SU-DHL-6 (cell line): ENCODE data around the gene SPTBN5.

Experiments used
- H2AFZ ChIP-seq: fragments of 200-600 bp; sonication (generic); 2 replicates; pipeline ENCODE4 v1.6.1; 2014; ENCODE audit warnings: low read depth, mild to moderate bottlenecking, moderate library complexity, mixed read lengths, antibody characterized with exemption, low read length; ENCODE audit not compliant: severe bottlenecking
- H3F3A ChIP-seq: fragments of 200-600 bp; shearing (Covaris generic); 2 replicates; pipeline ENCODE4 v1.6.0; 2016; ENCODE audit warnings: antibody characterized with exemption, mild to moderate bottlenecking; ENCODE audit not compliant: insufficient read depth
- H3K27ac ChIP-seq: fragments of 200-600 bp; sonication (generic); 2 replicates; pipeline ENCODE4 v1.5.1; 2016; ENCODE audit warnings: low read depth, mild to moderate bottlenecking, low read length, moderate library complexity, mixed read lengths
- H3K27me3 ChIP-seq: fragments of 200-600 bp; sonication (generic), shearing (Covaris generic); 2 replicates; pipeline ENCODE4 v1.6.0; 2014; ENCODE audit warnings: mild to moderate bottlenecking, low read length
- H3K36me3 ChIP-seq: fragments of 200-600 bp; sonication (generic); 2 replicates; pipeline ENCODE4 v1.6.1; 2014; ENCODE audit warnings: mild to moderate bottlenecking, low read length, mixed read lengths
- H3K4me2 ChIP-seq: fragments of 300-600, 200-600 bp; shearing (Covaris generic), sonication (generic); 2 replicates; pipeline ENCODE4 v1.6.0; 2014; ENCODE audit warnings: low read length, low read depth, mild to moderate bottlenecking; ENCODE audit not compliant: poor library complexity, severe bottlenecking
- H3K4me3 ChIP-seq: fragments of 200-600 bp; sonication (generic); 2 replicates; pipeline ENCODE4 v1.5.1; 2014; ENCODE audit warnings: antibody characterized with exemption, low read length, mild to moderate bottlenecking, mixed read lengths; ENCODE audit not compliant: insufficient read depth, poor library complexity, severe bottlenecking
- H3K79me2 ChIP-seq: fragments of 200-600 bp; sonication (generic); 2 replicates; pipeline ENCODE4 v1.6.1; 2014; ENCODE audit warnings: mild to moderate bottlenecking, low read length, moderate library complexity; ENCODE audit not compliant: insufficient read depth
- H3K9ac ChIP-seq: fragments of 200-600 bp; sonication (generic); 2 replicates; pipeline ENCODE4 v1.7.0; 2014; ENCODE audit warnings: mild to moderate bottlenecking, low read length
- H3K9me2 ChIP-seq: fragments of 200-600 bp; sonication (generic); replicated peaks from 2 replicates; pipeline ENCODE4 v1.6.1; 2014; ENCODE audit warnings: low read length; ENCODE audit not compliant: insufficient read depth
- H3K9me3 ChIP-seq: fragments of 200-600 bp; sonication (generic); 2 replicates; pipeline ENCODE4 v1.6.1; 2014; ENCODE audit warnings: low read length, mixed read lengths; ENCODE audit not compliant: insufficient read depth
- H4K20me1 ChIP-seq: fragments of 200-600 bp; sonication (generic); 2 replicates; pipeline ENCODE4 v1.6.1; 2014; ENCODE audit warnings: low read depth, mild to moderate bottlenecking, antibody characterized with exemption, low read length, moderate library complexity, mixed read lengths
- EZH2phosphoT487 ChIP-seq: fragments of 200-600 bp; sonication (generic), shearing (Covaris generic); conservative IDR thresholded peaks from 2 replicates; pipeline ENCODE4 v1.6.1; 2018; ENCODE audit warnings: mild to moderate bottlenecking, antibody characterized with exemption, low read length, moderate library complexity, mixed read lengths
- TF ChIP-seq, protein P1 (sequence below): fragments of 200-600 bp; sonication (generic); IDR thresholded peaks from one replicate; pipeline ENCODE4 v1.5.1; 2017; ENCODE audit warnings: antibody characterized with exemption, mild to moderate bottlenecking, low read length, moderate library complexity; ENCODE audit not compliant: insufficient read depth, poor library complexity, severe bottlenecking

Gene SPTBN5

DNA sequence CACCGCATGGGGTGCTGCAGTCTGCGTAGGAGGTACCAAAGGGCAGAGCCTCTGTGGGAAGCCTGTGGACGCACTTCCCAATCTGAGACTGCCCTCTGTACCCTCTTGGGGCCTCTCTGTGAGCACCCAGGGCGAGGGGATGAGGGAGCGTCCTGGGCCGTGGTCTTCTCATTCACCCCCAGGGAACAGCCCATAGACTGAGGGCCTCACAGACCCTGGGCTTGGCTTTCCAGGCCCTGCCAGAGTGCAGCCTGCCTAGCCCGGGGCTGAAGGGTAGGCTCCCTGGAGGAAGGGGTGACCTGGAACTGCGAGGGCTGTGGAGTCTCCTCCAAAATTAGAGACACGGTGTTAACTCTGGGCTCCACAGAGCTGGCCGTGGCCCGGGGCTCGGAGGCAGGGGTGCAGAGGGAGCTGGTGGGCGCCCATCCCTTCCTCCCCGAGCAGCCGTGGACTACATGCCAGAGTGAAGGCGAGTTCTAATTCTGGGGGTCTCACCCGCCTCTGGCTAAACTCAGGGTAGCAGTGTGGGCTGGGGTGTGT lies 468 bp upstream of the SPTBN5 start:
- Histone ChIP-seq H3K9ac (no peak overlapping the region), H3K4me2 (no peak overlapping the region)

DNA sequence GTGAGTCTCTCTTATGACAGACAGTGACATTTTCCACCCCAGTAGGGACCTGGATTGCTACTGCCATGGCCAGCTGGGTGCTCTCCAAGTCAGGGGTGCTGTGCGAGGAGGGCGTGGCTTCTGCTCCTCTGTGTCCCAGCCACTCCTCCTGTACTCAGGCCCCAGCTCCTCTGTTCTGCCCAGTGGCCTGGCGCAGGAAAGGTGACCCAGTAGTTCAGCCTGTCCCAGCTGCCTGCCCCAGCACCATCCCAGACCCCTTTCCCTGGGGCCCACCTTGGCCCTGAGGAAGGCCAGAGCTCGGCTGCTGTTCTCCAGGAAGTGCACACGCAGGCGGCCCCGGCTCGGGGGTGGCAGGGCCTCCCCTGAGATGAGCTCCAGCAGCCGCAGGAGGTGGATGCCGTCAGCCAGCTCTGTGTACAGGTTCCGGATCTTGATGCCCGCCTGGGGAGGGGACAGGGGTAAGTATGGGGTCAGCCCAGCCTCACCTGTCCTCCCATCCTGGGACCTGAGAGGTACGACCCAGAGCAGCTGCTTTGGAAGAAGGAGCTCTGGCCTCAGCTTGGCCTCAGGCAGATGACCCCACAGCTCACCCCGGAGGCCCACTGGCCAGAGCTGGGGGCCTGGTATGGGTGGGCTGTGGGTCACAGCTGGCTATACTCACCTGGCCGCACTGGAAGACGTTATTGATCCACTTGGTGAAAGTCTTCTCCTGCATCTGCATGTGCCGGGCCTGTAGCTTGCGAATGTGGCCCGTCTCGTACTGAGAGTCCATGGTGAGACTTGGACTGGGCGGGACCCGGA lies 1.0 kb downstream of the SPTBN5 start:
- Histone ChIP-seq H3K9ac (no peak overlapping the region), H3K27me3 (no peaks in the 10 kb centered on the region), H3K9me3 (no peaks in the 10 kb centered on the region), H3K36me3 (no peaks in the 10 kb centered on the region), H3K9me2 (no peaks in the 10 kb centered on the region), H3K27ac (no peak overlapping the region), H2AFZ (no peak overlapping the region), H3K4me3 (no peak overlapping the region), H3F3A (no peaks in the 10 kb centered on the region), H3K4me2 (no peak overlapping the region), H4K20me1 (no peaks in the 10 kb centered on the region), H3K79me2 (no peaks in the 10 kb centered on the region)
- TF ChIP-seq, protein P1, sequence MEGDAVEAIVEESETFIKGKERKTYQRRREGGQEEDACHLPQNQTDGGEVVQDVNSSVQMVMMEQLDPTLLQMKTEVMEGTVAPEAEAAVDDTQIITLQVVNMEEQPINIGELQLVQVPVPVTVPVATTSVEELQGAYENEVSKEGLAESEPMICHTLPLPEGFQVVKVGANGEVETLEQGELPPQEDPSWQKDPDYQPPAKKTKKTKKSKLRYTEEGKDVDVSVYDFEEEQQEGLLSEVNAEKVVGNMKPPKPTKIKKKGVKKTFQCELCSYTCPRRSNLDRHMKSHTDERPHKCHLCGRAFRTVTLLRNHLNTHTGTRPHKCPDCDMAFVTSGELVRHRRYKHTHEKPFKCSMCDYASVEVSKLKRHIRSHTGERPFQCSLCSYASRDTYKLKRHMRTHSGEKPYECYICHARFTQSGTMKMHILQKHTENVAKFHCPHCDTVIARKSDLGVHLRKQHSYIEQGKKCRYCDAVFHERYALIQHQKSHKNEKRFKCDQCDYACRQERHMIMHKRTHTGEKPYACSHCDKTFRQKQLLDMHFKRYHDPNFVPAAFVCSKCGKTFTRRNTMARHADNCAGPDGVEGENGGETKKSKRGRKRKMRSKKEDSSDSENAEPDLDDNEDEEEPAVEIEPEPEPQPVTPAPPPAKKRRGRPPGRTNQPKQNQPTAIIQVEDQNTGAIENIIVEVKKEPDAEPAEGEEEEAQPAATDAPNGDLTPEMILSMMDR: no peak
- TF ChIP-seq EZH2phosphoT487: no peak

More for the DNA sequence above, 468 bp upstream of the SPTBN5 start:
- H3K27me3 ChIP-seq: no peaks in the 10 kb centered on the region
- H3K9me2 ChIP-seq: no peaks in the 10 kb centered on the region
- no peaks in the 10 kb centered on the region for H3K79me2 ChIP-seq
- H3K27ac ChIP-seq: no peak overlapping the region
- no peak overlapping the region for H2AFZ ChIP-seq
- H3K4me3 ChIP-seq: no peak overlapping the region
- TF ChIP-seq, protein P1: no peak
- TF ChIP-seq EZH2phosphoT487: no peak
- no peaks in the 10 kb centered on the region for H3F3A ChIP-seq
- no peaks in the 10 kb centered on the region for H3K9me3 ChIP-seq
- no peaks in the 10 kb centered on the region for H3K36me3 ChIP-seq
- H4K20me1 ChIP-seq: no peaks in the 10 kb centered on the region

DNA sequence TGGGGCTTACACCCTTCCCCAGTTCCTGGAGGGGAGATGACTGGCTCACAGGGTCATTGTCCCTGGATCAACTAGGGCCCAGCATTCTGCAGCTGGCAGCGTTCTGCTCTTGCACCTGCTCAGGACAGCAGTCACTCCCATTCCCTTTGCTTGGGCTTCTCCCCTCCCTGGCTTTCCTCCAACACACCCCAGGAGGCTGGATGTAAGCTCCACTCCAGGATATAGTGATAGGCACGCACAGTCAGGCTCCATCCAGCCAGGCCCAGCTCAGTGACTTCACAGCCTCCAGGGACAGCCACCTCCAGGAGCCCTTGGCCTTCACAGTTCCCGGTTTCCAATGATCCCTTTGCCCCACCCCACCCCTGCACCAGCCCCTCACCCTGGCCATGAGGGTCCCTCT lies 1.9 kb downstream of the SPTBN5 start:
- H4K20me1 ChIP-seq: no peaks in the 10 kb centered on the region
- no peaks in the 10 kb centered on the region for H3K36me3 ChIP-seq
- H3K9me3 ChIP-seq: no peaks in the 10 kb centered on the region
- H3K9me2 ChIP-seq: no peaks in the 10 kb centered on the region
- TF ChIP-seq, protein P1: no peak
- no peak for TF ChIP-seq EZH2phosphoT487
- no peak overlapping the region for H3K9ac ChIP-seq
- no peak overlapping the region for H3K27ac ChIP-seq
- no peaks in the 10 kb centered on the region for H3K79me2 ChIP-seq
- no peak overlapping the region for H3K4me3 ChIP-seq
- no peak overlapping the region for H3K4me2 ChIP-seq
- no peaks in the 10 kb centered on the region for H3F3A ChIP-seq
- H2AFZ ChIP-seq: no peak overlapping the region
- H3K27me3 ChIP-seq: no peaks in the 10 kb centered on the region
